CD1c-positive myeloid dendritic cell (primary cell): ENCODE results near the gene RAB33A.

Experiments used
- DNase-seq: peaks from one replicate; pipeline ENCODE4 v3.0.0-alpha.2; 2016; ENCODE audit errors: extremely low spot score

The RAB33A gene

DNA sequence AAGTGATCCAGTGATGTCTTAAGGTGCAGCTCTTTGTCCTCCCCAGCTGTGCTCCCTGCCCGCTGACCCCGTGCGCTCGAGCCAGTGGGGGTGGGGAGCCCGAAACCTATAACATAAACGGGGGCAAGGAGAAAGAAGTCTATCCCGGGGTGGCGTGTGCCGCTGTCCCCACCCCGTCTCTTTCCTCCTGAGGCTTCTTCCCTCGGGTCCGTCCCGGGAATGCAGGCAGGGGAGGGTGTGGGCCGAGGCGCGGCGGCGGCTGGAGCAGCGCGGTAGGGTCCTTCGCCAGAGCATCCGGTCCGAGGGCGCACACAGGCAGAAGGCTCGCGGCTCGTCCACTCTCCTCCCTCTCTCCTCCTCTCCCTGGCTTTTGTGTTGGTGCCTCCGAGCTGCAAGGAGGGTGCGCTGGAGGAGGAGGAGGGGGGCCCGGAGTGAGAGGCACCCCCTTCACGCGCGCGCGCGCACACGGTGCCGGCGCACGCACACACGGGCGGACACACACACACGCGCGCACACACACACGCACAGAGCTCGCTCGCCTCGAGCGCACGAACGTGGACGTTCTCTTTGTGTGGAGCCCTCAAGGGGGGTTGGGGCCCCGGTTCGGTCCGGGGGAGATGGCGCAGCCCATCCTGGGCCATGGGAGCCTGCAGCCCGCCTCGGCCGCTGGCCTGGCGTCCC lies at the start of gene RAB33A:
Gene RAB33A (plus strand): TSS at position 517 of the 681 bp plus-strand sequence. CDS start 101 bp downstream, at position 618.
- DNase-seq, result peak; percentile 35

GRCh38 chrX:130124577-130124976 lies 47.2 kb upstream of the RAB33A start:
- DNase-seq, result no peak

- no peak for DNase-seq
Measured at GRCh38 chrX:130125091-130125874, 46.5 kb upstream of the RAB33A start.

DNA sequence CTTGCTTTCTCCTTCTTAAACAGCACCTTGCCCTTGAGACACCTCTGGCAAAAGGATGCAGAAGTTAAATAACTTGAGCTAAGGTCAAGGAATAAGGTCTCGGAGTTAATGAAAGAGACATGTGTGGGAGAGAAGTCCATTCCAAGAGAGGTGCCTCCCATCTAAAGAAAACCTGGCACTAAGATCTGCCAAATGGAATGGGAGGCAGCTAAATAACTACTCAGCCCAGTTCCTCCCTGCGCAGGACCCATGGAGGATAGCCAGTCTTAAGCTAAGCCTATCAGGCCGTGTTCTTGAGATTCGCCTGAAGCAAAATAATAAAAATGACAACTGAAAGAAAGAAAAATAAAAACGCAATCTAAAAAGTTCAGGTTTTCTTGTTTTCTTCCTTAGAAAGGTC lies 40.8 kb upstream of the RAB33A start:
- DNase-seq, result no peak

DNA sequence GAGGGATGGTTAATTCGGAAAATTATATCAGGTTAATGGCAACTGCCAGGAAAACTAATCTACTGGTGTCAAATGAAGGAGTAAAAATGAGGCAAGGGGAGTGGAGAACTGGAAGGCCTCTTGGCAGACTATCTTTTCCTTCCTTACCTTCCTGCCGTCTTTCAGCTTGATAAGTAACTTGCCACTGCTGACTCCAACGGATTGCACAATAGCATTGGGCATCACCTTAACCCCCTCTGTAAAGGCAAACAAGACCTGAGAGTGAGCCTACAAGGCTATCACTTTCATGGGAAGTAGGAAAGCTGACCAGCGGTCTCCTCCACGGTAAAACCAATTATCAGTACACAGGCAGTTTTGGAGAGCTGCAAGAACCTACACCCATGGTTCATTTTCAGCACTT lies 35.3 kb upstream of the RAB33A start:
- no peak for DNase-seq

DNA sequence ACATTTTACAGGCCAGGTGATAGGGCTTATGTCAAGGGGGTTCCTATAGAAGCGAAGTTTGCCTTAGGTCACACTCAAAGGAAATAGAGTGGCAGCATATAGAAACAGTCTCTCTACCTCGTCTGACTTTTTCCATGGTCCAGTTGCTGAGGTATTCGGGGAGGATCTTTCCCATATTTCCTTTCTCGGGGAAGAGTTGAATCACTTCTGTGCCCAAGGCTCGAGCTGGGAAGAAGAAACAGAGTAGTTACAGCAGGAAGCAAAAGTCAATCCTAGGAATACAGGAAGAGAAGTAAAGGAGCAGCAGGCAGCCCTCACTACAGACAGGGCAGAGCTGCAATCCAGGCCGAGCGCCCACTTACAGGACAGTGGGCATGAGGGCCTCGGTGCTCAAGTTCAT lies 34.8 kb upstream of the RAB33A start:
- no peak for DNase-seq

- DNase-seq, result no peak
Measured at GRCh38 chrX:130139474-130140201, 32.1 kb upstream of the RAB33A start.

- DNase-seq, result no peak
Measured at GRCh38 chrX:130144509-130144908, 27.3 kb upstream of the RAB33A start.

GRCh38 chrX:130145123-130145522 lies 26.6 kb upstream of the RAB33A start:
- no peak for DNase-seq

DNA sequence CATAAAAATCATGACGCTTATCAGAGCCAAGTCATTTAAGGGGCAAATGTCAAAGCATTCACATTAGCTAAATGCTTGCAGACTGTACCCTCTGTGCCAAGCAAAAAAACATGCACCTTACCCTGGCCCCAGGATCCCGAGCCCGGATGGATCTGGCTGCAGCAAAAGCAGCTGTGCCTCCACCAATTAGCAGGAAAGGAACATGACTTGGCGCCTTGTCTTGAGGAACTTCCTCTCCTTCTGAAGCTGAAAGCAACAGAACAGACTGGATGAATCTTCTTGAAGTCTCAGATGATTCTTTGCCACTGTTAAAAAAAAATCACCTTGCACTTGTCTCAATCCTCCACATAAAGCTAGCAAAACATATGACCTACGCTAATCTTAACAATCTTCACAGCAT lies 24.1 kb upstream of the RAB33A start:
- DNase-seq, result no peak

DNA sequence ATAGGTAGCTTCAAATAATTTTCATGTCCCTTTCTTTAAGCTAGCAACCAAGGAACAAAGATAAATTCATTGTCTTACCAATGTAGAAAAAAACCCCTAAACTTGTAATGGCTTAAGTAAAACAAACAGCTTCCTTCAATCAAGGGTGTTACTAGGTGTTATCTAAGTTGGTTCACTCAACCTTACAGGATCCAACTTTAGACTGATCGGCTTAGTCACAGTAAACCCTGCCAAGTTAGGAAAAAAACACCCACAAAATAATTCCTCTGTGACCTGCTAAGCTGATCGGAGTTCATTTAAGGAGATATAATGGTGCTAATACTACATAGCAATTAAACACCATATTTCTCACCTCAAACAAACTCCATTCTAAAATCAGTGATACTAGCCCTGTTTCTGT lies 16.2 kb upstream of the RAB33A start:
- DNase-seq, result no peak

GRCh38 chrX:130158311-130158710 lies 13.5 kb upstream of the RAB33A start:
- no peak for DNase-seq

GRCh38 chrX:130159776-130160175 lies 12.0 kb upstream of the RAB33A start:
- no peak for DNase-seq

- DNase-seq, result no peak
Measured at GRCh38 chrX:130162094-130162735, 9.5 kb upstream of the RAB33A start.

- no peak for DNase-seq
Measured at GRCh38 chrX:130163398-130163797, 8.4 kb upstream of the RAB33A start.

DNA sequence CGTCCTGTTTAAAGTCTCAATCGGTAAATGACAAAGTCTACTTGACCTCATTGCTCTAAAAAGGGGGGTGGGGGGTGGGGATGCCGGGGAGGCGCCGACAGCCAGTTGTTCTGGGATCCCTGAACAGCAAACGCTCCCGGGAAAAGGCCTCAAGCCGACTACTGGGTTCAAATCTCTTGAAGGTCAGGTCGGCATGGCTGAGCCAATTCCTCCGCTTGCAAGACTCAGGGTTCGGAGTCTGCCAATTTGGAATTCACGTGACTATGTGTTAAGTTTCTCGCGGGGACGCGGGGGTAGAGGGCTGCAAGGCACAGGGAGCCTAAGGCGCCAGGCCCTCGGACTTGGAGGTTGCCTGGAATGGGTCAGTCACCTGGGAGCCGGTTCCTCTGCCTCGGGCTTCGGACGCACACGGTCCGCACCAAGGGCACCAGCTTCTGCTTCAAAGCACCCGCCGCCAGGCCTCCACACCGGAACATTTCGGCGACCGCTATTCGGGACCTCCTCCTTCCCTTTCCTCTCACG lies 6.5 kb upstream of the RAB33A start:
- DNase-seq, result no peak

DNA sequence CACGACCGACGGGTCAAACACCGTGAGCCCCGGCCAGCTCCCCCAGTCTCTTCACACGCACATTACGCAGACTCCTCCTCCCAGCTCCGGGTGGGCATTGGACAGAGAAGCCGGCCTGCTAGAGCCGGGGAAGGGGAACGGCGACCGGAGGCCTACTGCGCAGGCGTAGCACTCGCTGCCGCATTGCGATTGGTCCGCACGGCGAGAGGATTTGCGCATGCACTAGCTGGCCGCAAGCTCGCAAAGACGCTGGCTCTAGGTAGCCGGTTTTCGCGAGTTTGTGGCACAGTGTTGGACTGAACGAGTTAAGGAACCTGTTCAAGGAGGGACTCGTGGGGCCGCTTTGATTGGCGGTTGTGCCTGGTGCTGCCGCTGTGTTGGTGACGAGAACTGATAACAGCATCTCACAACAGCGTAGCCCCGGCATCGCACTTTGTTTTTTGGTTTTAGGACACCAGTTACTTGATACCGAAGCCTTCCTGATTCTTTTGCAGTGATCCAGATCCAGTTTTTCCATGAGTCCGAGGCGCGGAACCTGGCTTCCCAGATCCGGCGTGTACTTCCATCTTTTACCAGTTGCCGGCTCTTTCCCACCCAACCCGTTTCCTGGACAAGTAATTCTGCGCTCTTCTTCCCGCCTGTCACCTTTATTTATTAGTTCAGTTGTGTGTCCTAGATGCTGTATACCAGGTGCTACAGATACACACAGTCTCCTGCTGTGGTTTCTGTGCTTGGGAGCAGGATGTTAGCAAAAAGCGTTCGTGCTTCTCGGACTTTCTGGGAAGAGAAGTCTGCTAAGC lies 5.9 kb upstream of the RAB33A start, which contains the start of gene AIFM1:
Gene AIFM1 (minus strand): TSS at position 139 of the 800 bp plus-strand sequence. CDS start 185 bp downstream, outside the sequence.
- peak; percentile 93 for DNase-seq

GRCh38 chrX:130166503-130166777 lies 5.3 kb upstream of the RAB33A start:
- DNase-seq, result no peak

DNA sequence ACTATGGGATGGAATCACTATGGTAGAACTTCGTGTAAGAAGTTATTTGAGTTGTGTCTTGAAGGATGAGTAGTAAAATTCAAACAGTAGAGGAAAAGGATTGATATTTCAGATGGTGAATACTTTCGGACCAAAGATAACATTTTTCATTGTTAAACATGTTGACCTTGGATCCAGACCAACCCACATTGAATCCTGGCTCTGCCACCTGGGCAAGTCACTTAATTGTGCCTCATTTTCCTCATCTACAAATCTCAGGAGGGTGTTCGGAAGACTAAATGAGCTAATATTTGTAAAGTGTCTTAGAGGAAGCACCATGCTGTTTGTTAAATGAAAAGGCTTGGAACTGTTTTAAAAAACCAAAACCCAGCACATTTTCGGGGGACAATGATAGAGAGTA lies 4.7 kb upstream of the RAB33A start:
- no peak for DNase-seq

GRCh38 chrX:130170752-130171445 lies 863 bp upstream of the RAB33A start:
- DNase-seq, result peak; percentile 50
